SK-N-SH (cell line): ENCODE results near the gene SERPINA6. TPM values are rescaled to one million over a fixed set of nuclear protein-coding genes. Genes with fewer than 3 reads are reported as not detected.

Source experiments
- CTCF ChIA-PET: fragments of 300-600, 350-600 bp; formaldehyde crosslinking; extraction: SDS; loops from one replicate; lab custom pipeline; 2021; lab: Yijun Ruan, JAX
- POLR2A ChIA-PET: fragments of 350-600 bp; sonication (Branson Sonifier 250); formaldehyde crosslinking; extraction: SDS; loops from one replicate; lab custom pipeline; 2020; ENCODE audit warnings: antibody characterized with exemption, inconsistent platforms; lab: Yijun Ruan, JAX
- DNase-seq: peaks from one replicate; pipeline ENCODE4 v3.0.0; 2012
- H2AFZ ChIP-seq: fragments of 200-600 bp; sonication (generic); 2 replicates; pipeline ENCODE4 v1.8.1; 2016; ENCODE audit warnings: antibody characterized with exemption, mild to moderate bottlenecking, low read depth
- H3F3A ChIP-seq: fragments of 200-600 bp; sonication (generic); replicated peaks from 2 replicates; pipeline ENCODE3; 2016; ENCODE audit warnings: antibody characterized with exemption, mild to moderate bottlenecking; ENCODE audit not compliant: insufficient read depth
- H3K27ac ChIP-seq, 2 experiments: fragments of 200-500 bp in 1 of 2; fragments of 200-600 bp in 1 of 2; sonication (Bioruptor generic) in 1 of 2; sonication (generic), shearing (Covaris generic) in 1 of 2; 2 replicates each; pipeline versions ENCODE4 v1.5.1 to v1.6.1; 2014 to 2016; ENCODE audit warnings: low read depth in 2 of 2, inconsistent platforms in 1 of 2, low read length in 1 of 2, mild to moderate bottlenecking in 1 of 2, mixed read lengths in 1 of 2
- H3K27me3 ChIP-seq: fragments of 200-600 bp; sonication (generic), shearing (Covaris generic); 2 replicates; pipeline ENCODE4 v1.6.1; 2016; ENCODE audit warnings: mixed run types; ENCODE audit not compliant: insufficient read depth
- H3K36me3 ChIP-seq, 2 experiments: fragments of 200-500 bp in 1 of 2; fragments of 200-600 bp in 1 of 2; sonication (Bioruptor generic) in 1 of 2; sonication (generic) in 1 of 2; replicated peaks in 1 of 2; 2 replicates each; pipeline versions ENCODE3 to v1.5.1; 2014 to 2016; ENCODE audit warnings: low read length in 1 of 2, mild to moderate bottlenecking in 1 of 2; ENCODE audit not compliant: insufficient read depth in 2 of 2, control insufficient read depth in 1 of 2
- H3K4me1 ChIP-seq, 2 experiments: fragments of 200-500 bp in 1 of 2; fragments of 200-600 bp in 1 of 2; sonication (Bioruptor generic) in 1 of 2; sonication (generic), shearing (Covaris generic) in 1 of 2; 2 replicates each; pipeline versions ENCODE4 v1.5.1 to v1.6.1; 2014 to 2016; ENCODE audit warnings: low read depth in 1 of 2, low read length in 1 of 2, mixed run types in 1 of 2; ENCODE audit not compliant: insufficient read depth in 2 of 2, control insufficient read depth in 1 of 2
- H3K4me2 ChIP-seq: fragments of 200-600 bp; sonication (generic), shearing (Covaris generic); 2 replicates; pipeline ENCODE4 v1.6.1; 2017; ENCODE audit warnings: mixed run types
- H3K4me3 ChIP-seq, 2 experiments: fragments of 200-500 bp in 1 of 2; fragments of 200-600 bp in 1 of 2; sonication (Bioruptor generic) in 1 of 2; sonication (generic), shearing (Covaris generic) in 1 of 2; 2 replicates each; pipeline versions ENCODE4 v1.5.1 to v1.8.1; 2014 to 2016; ENCODE audit warnings: low read depth in 2 of 2, inconsistent platforms in 1 of 2, low read length in 1 of 2, mild to moderate bottlenecking in 1 of 2, mixed read lengths in 1 of 2, moderate library complexity in 1 of 2
- H3K79me2 ChIP-seq: fragments of 200-600 bp; sonication (generic); 2 replicates; pipeline ENCODE4 v1.8.1; 2017; ENCODE audit warnings: mild to moderate bottlenecking; ENCODE audit not compliant: insufficient read depth
- H3K9ac ChIP-seq: fragments of 200-600 bp; sonication (generic); 2 replicates; pipeline ENCODE4 v1.6.1; 2017; ENCODE audit warnings: mixed run types
- H3K9me2 ChIP-seq: fragments of 200-600 bp; sonication (generic); 2 replicates; pipeline ENCODE4 v1.6.1; 2017; ENCODE audit warnings: mixed run types
- H3K9me3 ChIP-seq: fragments of 200-600 bp; sonication (generic); 2 replicates; pipeline ENCODE4 v1.6.1; 2017; ENCODE audit warnings: mixed run types, mild to moderate bottlenecking, moderate library complexity
- H4K20me1 ChIP-seq: fragments of 200-600 bp; sonication (generic); 2 replicates; pipeline ENCODE4 v1.6.1; 2017; ENCODE audit warnings: mild to moderate bottlenecking, mixed run types; ENCODE audit not compliant: insufficient read depth
- CTCF ChIP-seq: fragments of 200-600 bp; sonication (generic); IDR thresholded peaks from 2 replicates; pipeline ENCODE4 v1.6.1; 2017; ENCODE audit warnings: antibody characterized with exemption, mild to moderate bottlenecking, moderate library complexity
- ELF1 ChIP-seq: IDR thresholded peaks from 2 replicates; pipeline ENCODE4 v1.4.0; 2012
- EZH2phosphoT487 ChIP-seq: fragments of 200-600 bp; sonication (generic); IDR thresholded peaks from 2 replicates; pipeline ENCODE4 v1.6.1; 2017; ENCODE audit warnings: low read depth, mixed run types, mild to moderate bottlenecking, antibody characterized with exemption, moderate library complexity, borderline replicate concordance
- FOXJ3 ChIP-seq: sonication (generic); formaldehyde crosslinking; IDR thresholded peaks from 2 replicates; pipeline ENCODE4 v1.5.1; 2020; ENCODE audit warnings: mild to moderate bottlenecking, missing genetic modification reagents
- FOXM1 ChIP-seq: IDR thresholded peaks from 2 replicates; pipeline ENCODE4 v1.4.0; 2012; ENCODE audit warnings: low read depth, mild to moderate bottlenecking
- JUND ChIP-seq: IDR thresholded peaks from 2 replicates; pipeline ENCODE4 v1.4.0; 2012
- MXI1 ChIP-seq: IDR thresholded peaks from 2 replicates; pipeline ENCODE4 v1.6.1; 2012; ENCODE audit warnings: mild to moderate bottlenecking, low read depth, low read length, improper control_type of control experiment
- NFIC ChIP-seq: IDR thresholded peaks from 2 replicates; pipeline ENCODE4 v1.4.0; 2012; ENCODE audit warnings: borderline replicate concordance
- NRF1 ChIP-seq: IDR thresholded peaks from 2 replicates; pipeline ENCODE4 v1.6.1; 2012; ENCODE audit warnings: low read depth, mild to moderate bottlenecking, low read length
- RAD21 ChIP-seq: IDR thresholded peaks from 2 replicates; pipeline ENCODE4 v1.6.1; 2012; ENCODE audit warnings: mild to moderate bottlenecking, low read length
- WGBS: methylation state at CpG from one replicate; pipeline ENCODE4 v1.1.6; 2017; ENCODE audit warnings: low lambda C conversion rate; 5-methylcytosine and 5-hydroxymethylcytosine counted together
- polyA plus RNA-seq, 3 experiments: library from polyadenylated mRNA; depleted of rRNA; stranded (reverse); fragments of >200 nt; gene quantifications; 2 replicates each; pipeline ENCODE4 v1.2.3, GENCODE V29; 2012
- TF ChIP-seq, protein P1 (sequence below): IDR thresholded peaks from 2 replicates; pipeline ENCODE4 v1.6.1; 2012; ENCODE audit warnings: mild to moderate bottlenecking, low read depth, low read length, moderate library complexity

SERPINA6 gene
- polyA plus RNA-seq, 1 of the 3 experiments (the other 2 are of a cell fraction) = 0.46 TPM

DNA sequence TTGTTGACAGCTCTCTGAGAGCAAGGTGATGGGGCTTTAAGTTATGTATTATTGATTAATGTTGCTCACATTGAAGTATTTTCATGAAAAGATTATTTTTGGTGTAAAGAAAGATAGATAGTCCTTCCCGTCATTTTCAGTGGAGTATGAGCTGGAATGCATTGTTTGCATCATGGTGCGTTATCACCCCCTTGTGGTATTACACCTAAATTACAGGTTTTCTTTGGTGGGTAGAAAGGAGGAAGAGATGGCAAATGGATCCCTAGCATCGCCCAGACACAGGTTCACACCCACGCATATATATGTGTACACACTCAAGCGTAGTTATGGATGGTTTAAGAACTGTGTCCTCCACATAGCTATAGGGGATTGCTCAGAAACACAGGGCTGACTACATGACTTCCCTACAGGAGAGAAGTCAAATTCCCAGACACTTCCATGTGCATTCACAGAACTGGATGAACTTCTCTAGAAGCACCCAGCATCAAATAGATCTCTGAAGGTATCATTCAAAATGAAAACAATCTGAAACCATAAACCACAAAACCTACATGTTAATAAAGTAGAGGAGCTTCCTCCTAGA is 15.6 kb downstream of the SERPINA6 start:
- Histone ChIP-seq H3K4me2 (no peak overlapping the region), H3K4me1 (no peaks in the 10 kb centered on the region), H3K9me2 (no peaks in the 10 kb centered on the region), H3K79me2 (no peaks in the 10 kb centered on the region), H3K36me3 (no peaks in the 10 kb centered on the region), H3K27ac (no peak overlapping the region), H3K4me3 (no peak overlapping the region; a peak in 1 of 4 replicates), H4K20me1 (no peaks in the 10 kb centered on the region), H3K9me3 (no peaks in the 10 kb centered on the region; the same call in 1 of the 2 replicates), H3K9ac (no peak overlapping the region), H3F3A (no peaks in the 10 kb centered on the region), H2AFZ (no peak overlapping the region), H3K27me3 (no peaks in the 10 kb centered on the region)
- ChIA-PET POLR2A (no interaction called here), CTCF (no interaction called here)
- DNase-seq = no peak
- 35% methylated on average over 5 of the region's 5 CpGs for WGBS
- TF ChIP-seq RAD21 (0 out of 2 replicates have a peak, but pooled peaks have one; percentile 9), NRF1 (no peak), MXI1 (no peak), CTCF (peak; percentile 45), EZH2phosphoT487 (no peak)

GRCh38 chr14:94306047-94306978 is 16.8 kb downstream of the SERPINA6 start:
- Histone ChIP-seq H3K9me2 (no peaks in the 10 kb centered on the region), H3K79me2 (no peaks in the 10 kb centered on the region), H3K4me1 (no peaks in the 10 kb centered on the region), H3K9ac (no peak overlapping the region), H3K4me2 (no peak overlapping the region), H3F3A (no peaks in the 10 kb centered on the region), H3K36me3 (no peaks in the 10 kb centered on the region), H3K27me3 (no peaks in the 10 kb centered on the region), H3K27ac (no peak overlapping the region), H3K4me3 (no peak overlapping the region), H4K20me1 (no peaks in the 10 kb centered on the region), H3K9me3 (no peaks in the 10 kb centered on the region; the same call in 1 of the 2 replicates), H2AFZ (no peak overlapping the region)
- TF ChIP-seq ELF1 = no peak
- WGBS = 47% methylated on average over 11 of the region's 12 CpGs
- ChIA-PET POLR2A (no interaction called here), CTCF (interaction anchor here (1.1 kb wide), 1 partner anchor 20 kb away, joined by 3 read pairs; no protein-coding TSS in a partner anchor)
- no peak for DNase-seq

- ChIA-PET POLR2A (no interaction called here), CTCF (interaction anchor here (1.1 kb wide), 1 partner anchor 19 kb away, joined by 3 read pairs; no protein-coding TSS in a partner anchor)
- Histone ChIP-seq H4K20me1 (no peaks in the 10 kb centered on the region), H3K79me2 (no peaks in the 10 kb centered on the region), H3K27ac (no peak overlapping the region), H3K4me2 (no peak overlapping the region), H3K9ac (no peak overlapping the region), H3K9me3 (no peaks in the 10 kb centered on the region; the same call in 1 of the 2 replicates), H3K4me1 (no peaks in the 10 kb centered on the region), H2AFZ (no peak overlapping the region), H3F3A (no peaks in the 10 kb centered on the region), H3K9me2 (no peaks in the 10 kb centered on the region), H3K4me3 (no peak overlapping the region), H3K27me3 (no peaks in the 10 kb centered on the region), H3K36me3 (no peaks in the 10 kb centered on the region)
- no peak for DNase-seq
- WGBS = 26% methylated on average over 2 of the region's 2 CpGs
- TF ChIP-seq FOXJ3 (no peak), NFIC (no peak), JUND (no peak), FOXM1 (no peak)
- TF ChIP-seq, protein P1, sequence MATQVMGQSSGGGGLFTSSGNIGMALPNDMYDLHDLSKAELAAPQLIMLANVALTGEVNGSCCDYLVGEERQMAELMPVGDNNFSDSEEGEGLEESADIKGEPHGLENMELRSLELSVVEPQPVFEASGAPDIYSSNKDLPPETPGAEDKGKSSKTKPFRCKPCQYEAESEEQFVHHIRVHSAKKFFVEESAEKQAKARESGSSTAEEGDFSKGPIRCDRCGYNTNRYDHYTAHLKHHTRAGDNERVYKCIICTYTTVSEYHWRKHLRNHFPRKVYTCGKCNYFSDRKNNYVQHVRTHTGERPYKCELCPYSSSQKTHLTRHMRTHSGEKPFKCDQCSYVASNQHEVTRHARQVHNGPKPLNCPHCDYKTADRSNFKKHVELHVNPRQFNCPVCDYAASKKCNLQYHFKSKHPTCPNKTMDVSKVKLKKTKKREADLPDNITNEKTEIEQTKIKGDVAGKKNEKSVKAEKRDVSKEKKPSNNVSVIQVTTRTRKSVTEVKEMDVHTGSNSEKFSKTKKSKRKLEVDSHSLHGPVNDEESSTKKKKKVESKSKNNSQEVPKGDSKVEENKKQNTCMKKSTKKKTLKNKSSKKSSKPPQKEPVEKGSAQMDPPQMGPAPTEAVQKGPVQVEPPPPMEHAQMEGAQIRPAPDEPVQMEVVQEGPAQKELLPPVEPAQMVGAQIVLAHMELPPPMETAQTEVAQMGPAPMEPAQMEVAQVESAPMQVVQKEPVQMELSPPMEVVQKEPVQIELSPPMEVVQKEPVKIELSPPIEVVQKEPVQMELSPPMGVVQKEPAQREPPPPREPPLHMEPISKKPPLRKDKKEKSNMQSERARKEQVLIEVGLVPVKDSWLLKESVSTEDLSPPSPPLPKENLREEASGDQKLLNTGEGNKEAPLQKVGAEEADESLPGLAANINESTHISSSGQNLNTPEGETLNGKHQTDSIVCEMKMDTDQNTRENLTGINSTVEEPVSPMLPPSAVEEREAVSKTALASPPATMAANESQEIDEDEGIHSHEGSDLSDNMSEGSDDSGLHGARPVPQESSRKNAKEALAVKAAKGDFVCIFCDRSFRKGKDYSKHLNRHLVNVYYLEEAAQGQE = no peak
These were observed 17.5 kb downstream of the SERPINA6 start for GRCh38 chr14:94305620-94306019.
